ENCODE data around the gene PRPF19. TPM values are rescaled to one million over a fixed set of nuclear protein-coding genes. Genes with fewer than 3 reads are reported as not detected.
A peak's percentile ranks its signal among the peaks of the same experiment; 100 is the strongest.

The PRPF19 gene
- total and polyA plus RNA-seq, 9 of the 15 experiments (the other 6 are each of a cell fraction or from before 2014, with no cell fraction given), result 9.4 to 212 (median 73.2) TPM

DNA sequence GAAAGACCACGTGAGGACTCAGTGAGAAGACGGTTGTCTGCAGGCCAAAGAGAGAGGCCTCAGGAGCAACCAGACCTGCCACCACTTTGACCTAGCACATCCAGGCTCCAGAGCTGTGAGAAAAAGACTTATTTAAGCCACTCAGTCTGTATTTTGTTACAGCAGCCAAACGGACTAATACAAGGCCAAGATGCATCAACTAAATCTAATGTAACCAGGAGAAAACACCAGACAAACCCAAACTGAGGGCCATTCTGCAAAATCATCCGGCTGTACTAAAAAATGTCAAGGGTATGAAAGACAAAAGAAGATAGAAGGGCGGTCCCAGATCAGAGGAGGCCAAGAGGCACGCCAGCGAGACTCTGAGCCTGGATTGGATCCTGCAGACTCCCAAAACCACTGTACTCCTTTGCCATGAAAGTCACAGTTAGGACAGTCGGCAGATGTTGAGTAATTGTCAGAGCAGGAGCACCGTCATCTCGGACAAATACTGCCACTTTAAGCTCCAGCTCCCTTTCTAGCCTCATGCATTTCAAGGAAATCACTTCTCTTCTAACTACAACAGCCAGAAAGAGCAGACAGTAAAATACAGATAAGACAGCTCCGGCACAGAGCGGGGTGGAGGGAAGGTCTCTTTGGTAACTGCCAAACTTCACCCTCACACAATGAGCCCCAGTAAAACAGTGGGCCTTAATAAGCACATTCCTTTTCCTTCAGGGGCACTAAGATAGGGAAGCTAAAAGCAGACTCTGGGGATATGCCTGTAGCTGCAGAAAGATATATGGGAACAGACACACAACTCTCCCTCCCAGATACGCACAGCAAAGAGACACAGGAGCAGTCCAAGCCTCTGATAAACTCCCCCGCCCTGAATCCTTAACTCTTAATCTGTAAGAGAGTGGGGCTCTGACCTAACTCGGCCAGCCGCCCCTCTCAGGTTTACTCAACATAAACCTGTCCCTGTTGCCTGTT is 42.5 kb downstream of the PRPF19 start (continued):
- TF ChIP-seq, protein P1, sequence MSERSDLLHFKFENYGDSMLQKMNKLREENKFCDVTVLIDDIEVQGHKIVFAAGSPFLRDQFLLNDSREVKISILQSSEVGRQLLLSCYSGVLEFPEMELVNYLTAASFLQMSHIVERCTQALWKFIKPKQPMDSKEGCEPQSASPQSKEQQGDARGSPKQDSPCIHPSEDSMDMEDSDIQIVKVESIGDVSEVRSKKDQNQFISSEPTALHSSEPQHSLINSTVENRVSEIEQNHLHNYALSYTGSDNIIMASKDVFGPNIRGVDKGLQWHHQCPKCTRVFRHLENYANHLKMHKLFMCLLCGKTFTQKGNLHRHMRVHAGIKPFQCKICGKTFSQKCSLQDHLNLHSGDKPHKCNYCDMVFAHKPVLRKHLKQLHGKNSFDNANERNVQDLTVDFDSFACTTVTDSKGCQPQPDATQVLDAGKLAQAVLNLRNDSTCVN (CRISPR knock-in tag; IDR thresholded peaks at IDR 0.05), result no peak
- TF ChIP-seq SPI1 (IDR thresholded peaks at IDR 0.05; ENCODE audit: borderline replicate concordance, low read depth, low read length), result no peak
- peak; percentile 89 to 92 for TF ChIP-seq KDM1A (IDR thresholded peaks at IDR 0.05)
- no peak for TF ChIP-seq ERF (CRISPR knock-in tag; IDR thresholded peaks at IDR 0.05)
- peak; percentile 28; the same call in 1 of the 2 replicates for TF ChIP-seq ZNF263 (CRISPR knock-in tag; IDR thresholded peaks at IDR 0.05; ENCODE audit: borderline replicate concordance)
- TF ChIP-seq ZNF282 (CRISPR knock-in tag; IDR thresholded peaks at IDR 0.05), result no peak
- TF ChIP-seq, protein P2, sequence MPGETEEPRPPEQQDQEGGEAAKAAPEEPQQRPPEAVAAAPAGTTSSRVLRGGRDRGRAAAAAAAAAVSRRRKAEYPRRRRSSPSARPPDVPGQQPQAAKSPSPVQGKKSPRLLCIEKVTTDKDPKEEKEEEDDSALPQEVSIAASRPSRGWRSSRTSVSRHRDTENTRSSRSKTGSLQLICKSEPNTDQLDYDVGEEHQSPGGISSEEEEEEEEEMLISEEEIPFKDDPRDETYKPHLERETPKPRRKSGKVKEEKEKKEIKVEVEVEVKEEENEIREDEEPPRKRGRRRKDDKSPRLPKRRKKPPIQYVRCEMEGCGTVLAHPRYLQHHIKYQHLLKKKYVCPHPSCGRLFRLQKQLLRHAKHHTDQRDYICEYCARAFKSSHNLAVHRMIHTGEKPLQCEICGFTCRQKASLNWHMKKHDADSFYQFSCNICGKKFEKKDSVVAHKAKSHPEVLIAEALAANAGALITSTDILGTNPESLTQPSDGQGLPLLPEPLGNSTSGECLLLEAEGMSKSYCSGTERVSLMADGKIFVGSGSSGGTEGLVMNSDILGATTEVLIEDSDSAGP (CRISPR knock-in tag; IDR thresholded peaks at IDR 0.05), result peak; percentile 52; the same call in 1 of the 2 replicates
- no peak for TF ChIP-seq MEF2D (tag; conservative IDR thresholded peaks at IDR 0.05; ENCODE audit: low read depth)
- peak; percentile 83 for TF ChIP-seq NCOR1 (IDR thresholded peaks at IDR 0.05)
- TF ChIP-seq SP2 (IDR thresholded peaks at IDR 0.05; ENCODE audit: extremely low read depth, low read depth, low read length, poor library complexity, severe bottlenecking), result no peak
- TF ChIP-seq HDAC3 (IDR thresholded peaks at IDR 0.05; ENCODE audit: borderline replicate concordance, partially characterized antibody), result peak; percentile 62
- TF ChIP-seq TEAD4 (IDR thresholded peaks at IDR 0.05; ENCODE audit: low read length), result peak; percentile 68; the same call in 1 of the 2 replicates
- no peak for TF ChIP-seq TEAD4 (CRISPR knock-in tag; IDR thresholded peaks at IDR 0.05; ENCODE audit: borderline replicate concordance)
- no peak for TF ChIP-seq ZNF707 (CRISPR knock-in tag; conservative IDR thresholded peaks at IDR 0.05)
- TF ChIP-seq RFX1 (IDR thresholded peaks at IDR 0.05), result no peak; the same call in 1 of the 2 replicates
- TF ChIP-seq CCAR2 (IDR thresholded peaks at IDR 0.05; ENCODE audit: low read depth, low read length), result no peak
- TF ChIP-seq, protein P3, sequence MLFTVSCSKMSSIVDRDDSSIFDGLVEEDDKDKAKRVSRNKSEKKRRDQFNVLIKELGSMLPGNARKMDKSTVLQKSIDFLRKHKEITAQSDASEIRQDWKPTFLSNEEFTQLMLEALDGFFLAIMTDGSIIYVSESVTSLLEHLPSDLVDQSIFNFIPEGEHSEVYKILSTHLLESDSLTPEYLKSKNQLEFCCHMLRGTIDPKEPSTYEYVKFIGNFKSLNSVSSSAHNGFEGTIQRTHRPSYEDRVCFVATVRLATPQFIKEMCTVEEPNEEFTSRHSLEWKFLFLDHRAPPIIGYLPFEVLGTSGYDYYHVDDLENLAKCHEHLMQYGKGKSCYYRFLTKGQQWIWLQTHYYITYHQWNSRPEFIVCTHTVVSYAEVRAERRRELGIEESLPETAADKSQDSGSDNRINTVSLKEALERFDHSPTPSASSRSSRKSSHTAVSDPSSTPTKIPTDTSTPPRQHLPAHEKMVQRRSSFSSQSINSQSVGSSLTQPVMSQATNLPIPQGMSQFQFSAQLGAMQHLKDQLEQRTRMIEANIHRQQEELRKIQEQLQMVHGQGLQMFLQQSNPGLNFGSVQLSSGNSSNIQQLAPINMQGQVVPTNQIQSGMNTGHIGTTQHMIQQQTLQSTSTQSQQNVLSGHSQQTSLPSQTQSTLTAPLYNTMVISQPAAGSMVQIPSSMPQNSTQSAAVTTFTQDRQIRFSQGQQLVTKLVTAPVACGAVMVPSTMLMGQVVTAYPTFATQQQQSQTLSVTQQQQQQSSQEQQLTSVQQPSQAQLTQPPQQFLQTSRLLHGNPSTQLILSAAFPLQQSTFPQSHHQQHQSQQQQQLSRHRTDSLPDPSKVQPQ (CRISPR knock-in tag; IDR thresholded peaks at IDR 0.05; ENCODE audit: borderline replicate concordance), result no peak
- TF ChIP-seq TCF3 (CRISPR knock-in tag; IDR thresholded peaks at IDR 0.05), result peak; percentile 85
- TF ChIP-seq, protein P4, sequence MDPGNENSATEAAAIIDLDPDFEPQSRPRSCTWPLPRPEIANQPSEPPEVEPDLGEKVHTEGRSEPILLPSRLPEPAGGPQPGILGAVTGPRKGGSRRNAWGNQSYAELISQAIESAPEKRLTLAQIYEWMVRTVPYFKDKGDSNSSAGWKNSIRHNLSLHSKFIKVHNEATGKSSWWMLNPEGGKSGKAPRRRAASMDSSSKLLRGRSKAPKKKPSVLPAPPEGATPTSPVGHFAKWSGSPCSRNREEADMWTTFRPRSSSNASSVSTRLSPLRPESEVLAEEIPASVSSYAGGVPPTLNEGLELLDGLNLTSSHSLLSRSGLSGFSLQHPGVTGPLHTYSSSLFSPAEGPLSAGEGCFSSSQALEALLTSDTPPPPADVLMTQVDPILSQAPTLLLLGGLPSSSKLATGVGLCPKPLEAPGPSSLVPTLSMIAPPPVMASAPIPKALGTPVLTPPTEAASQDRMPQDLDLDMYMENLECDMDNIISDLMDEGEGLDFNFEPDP (CRISPR knock-in tag; IDR thresholded peaks at IDR 0.05), result no peak
- TF ChIP-seq, protein P5, sequence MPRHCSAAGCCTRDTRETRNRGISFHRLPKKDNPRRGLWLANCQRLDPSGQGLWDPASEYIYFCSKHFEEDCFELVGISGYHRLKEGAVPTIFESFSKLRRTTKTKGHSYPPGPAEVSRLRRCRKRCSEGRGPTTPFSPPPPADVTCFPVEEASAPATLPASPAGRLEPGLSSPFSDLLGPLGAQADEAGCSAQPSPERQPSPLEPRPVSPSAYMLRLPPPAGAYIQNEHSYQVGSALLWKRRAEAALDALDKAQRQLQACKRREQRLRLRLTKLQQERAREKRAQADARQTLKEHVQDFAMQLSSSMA (CRISPR knock-in tag; IDR thresholded peaks at IDR 0.05), result no peak
